Measurements from ENCODE around the gene ILRUN.
"Not testable (repeated sequence)": the region's sequence is repeated elsewhere in the genome, so short reads cannot be mapped to it uniquely, and the experiment has no call there.

Gene ILRUN

GRCh38 chr6:34696739-34697543 lies at the start of gene ILRUN:
TSS of gene ILRUN (minus strand) at chr6:34696767. CDS start at chr6:34696603, 164 bp downstream.
- H3K4me3 ChIP-seq (ENCODE audit: low read depth in 1 of 2, low read length in 2 of 2) = peak within 1 kb of the TSS; percentile 86 to 98
- H3K4me1 ChIP-seq (ENCODE audit: control insufficient read depth in 1 of 2, insufficient read depth in 2 of 2, low read length in 2 of 2) = peaks cover 8 to 24% of the 10 kb centered on the region in 2 donors
- peak within 1 kb of the TSS; percentile 89 for H3K27ac ChIP-seq (ENCODE audit: low read length)
- H3K36me3 ChIP-seq (ENCODE audit: control insufficient read depth in 1 of 2, insufficient read depth in 2 of 2, low read length in 2 of 2) = no peaks in the 10 kb centered on the region
- H3K9me3 ChIP-seq (ENCODE audit: control insufficient read depth in 1 of 2, low read length in 2 of 2) = no peaks in the 10 kb centered on the region
- no peaks in the 10 kb centered on the region for H3K27me3 ChIP-seq (ENCODE audit: low read depth, low read length)

GRCh38 chr6:34745277-34746103 lies 48.9 kb upstream of the ILRUN start:
- Histone ChIP-seq H3K36me3 (ENCODE audit: control insufficient read depth in 1 of 2, insufficient read depth in 2 of 2, low read length in 2 of 2) (no peaks in the 10 kb centered on the region), H3K27ac (ENCODE audit: low read length) (peak overlapping the region; percentile 58), H3K4me1 (ENCODE audit: control insufficient read depth in 1 of 2, insufficient read depth in 2 of 2, low read length in 2 of 2) (no peaks in the 10 kb centered on the region), H3K9me3 (ENCODE audit: control insufficient read depth in 1 of 2, low read length in 2 of 2) (no peaks in the 10 kb centered on the region), H3K4me3 (ENCODE audit: low read depth in 1 of 2, low read length in 2 of 2) (no peak overlapping the region), H3K27me3 (ENCODE audit: low read depth, low read length) (no peaks in the 10 kb centered on the region)

GRCh38 chr6:34744294-34744647 lies 47.7 kb upstream of the ILRUN start:
- H3K9me3 ChIP-seq (ENCODE audit: control insufficient read depth in 1 of 2, low read length in 2 of 2); H3K4me1 ChIP-seq (ENCODE audit: control insufficient read depth in 1 of 2, insufficient read depth in 2 of 2, low read length in 2 of 2); H3K27me3 ChIP-seq (ENCODE audit: low read depth, low read length); H3K27ac ChIP-seq (ENCODE audit: low read length); H3K36me3 ChIP-seq (ENCODE audit: control insufficient read depth in 1 of 2, insufficient read depth in 2 of 2, low read length in 2 of 2); H3K4me3 ChIP-seq (ENCODE audit: low read depth in 1 of 2, low read length in 2 of 2): not testable (repeated sequence)

GRCh38 chr6:34743625-34744293 lies 47.2 kb upstream of the ILRUN start:
- no peak overlapping the region for H3K27ac ChIP-seq (ENCODE audit: low read length)
- no peaks in the 10 kb centered on the region for H3K9me3 ChIP-seq (ENCODE audit: control insufficient read depth in 1 of 2, low read length in 2 of 2)
- H3K27me3 ChIP-seq (ENCODE audit: low read depth, low read length) = no peaks in the 10 kb centered on the region
- H3K4me3 ChIP-seq (ENCODE audit: low read depth in 1 of 2, low read length in 2 of 2) = no peak overlapping the region
- H3K36me3 ChIP-seq (ENCODE audit: control insufficient read depth in 1 of 2, insufficient read depth in 2 of 2, low read length in 2 of 2) = no peaks in the 10 kb centered on the region
- no peaks in the 10 kb centered on the region for H3K4me1 ChIP-seq (ENCODE audit: control insufficient read depth in 1 of 2, insufficient read depth in 2 of 2, low read length in 2 of 2)

- no peaks in the 10 kb centered on the region for H3K9me3 ChIP-seq (ENCODE audit: control insufficient read depth in 1 of 2, low read length in 2 of 2)
- no peak overlapping the region for H3K4me3 ChIP-seq (ENCODE audit: low read depth in 1 of 2, low read length in 2 of 2)
- H3K27ac ChIP-seq (ENCODE audit: low read length) = no peak overlapping the region
- H3K36me3 ChIP-seq (ENCODE audit: control insufficient read depth in 1 of 2, insufficient read depth in 2 of 2, low read length in 2 of 2) = no peaks in the 10 kb centered on the region
- no peaks in the 10 kb centered on the region for H3K4me1 ChIP-seq (ENCODE audit: control insufficient read depth in 1 of 2, insufficient read depth in 2 of 2, low read length in 2 of 2)
- H3K27me3 ChIP-seq (ENCODE audit: low read depth, low read length) = no peaks in the 10 kb centered on the region
These were observed 45.5 kb upstream of the ILRUN start for GRCh38 chr6:34742094-34742493.

GRCh38 chr6:34736823-34737222 lies 40.3 kb upstream of the ILRUN start:
- H3K36me3 ChIP-seq (ENCODE audit: control insufficient read depth in 1 of 2, insufficient read depth in 2 of 2, low read length in 2 of 2) = no peaks in the 10 kb centered on the region
- H3K27me3 ChIP-seq (ENCODE audit: low read depth, low read length) = no peaks in the 10 kb centered on the region
- no peaks in the 10 kb centered on the region for H3K9me3 ChIP-seq (ENCODE audit: control insufficient read depth in 1 of 2, low read length in 2 of 2)
- no peaks in the 10 kb centered on the region for H3K4me1 ChIP-seq (ENCODE audit: control insufficient read depth in 1 of 2, insufficient read depth in 2 of 2, low read length in 2 of 2)
- H3K4me3 ChIP-seq (ENCODE audit: low read depth in 1 of 2, low read length in 2 of 2) = no peak overlapping the region
- H3K27ac ChIP-seq (ENCODE audit: low read length) = no peak overlapping the region

- no peaks in the 10 kb centered on the region for H3K27me3 ChIP-seq (ENCODE audit: low read depth, low read length)
- H3K27ac ChIP-seq (ENCODE audit: low read length) = no peak overlapping the region
- H3K4me3 ChIP-seq (ENCODE audit: low read depth in 1 of 2, low read length in 2 of 2) = no peak overlapping the region
- no peaks in the 10 kb centered on the region for H3K36me3 ChIP-seq (ENCODE audit: control insufficient read depth in 1 of 2, insufficient read depth in 2 of 2, low read length in 2 of 2)
- no peaks in the 10 kb centered on the region for H3K4me1 ChIP-seq (ENCODE audit: control insufficient read depth in 1 of 2, insufficient read depth in 2 of 2, low read length in 2 of 2)
- H3K9me3 ChIP-seq (ENCODE audit: control insufficient read depth in 1 of 2, low read length in 2 of 2) = no peaks in the 10 kb centered on the region
These were observed 35.0 kb upstream of the ILRUN start for GRCh38 chr6:34731393-34732060.

- Histone ChIP-seq H3K4me1 (ENCODE audit: control insufficient read depth in 1 of 2, insufficient read depth in 2 of 2, low read length in 2 of 2) (no peaks in the 10 kb centered on the region), H3K36me3 (ENCODE audit: control insufficient read depth in 1 of 2, insufficient read depth in 2 of 2, low read length in 2 of 2) (no peaks in the 10 kb centered on the region), H3K9me3 (ENCODE audit: control insufficient read depth in 1 of 2, low read length in 2 of 2) (no peaks in the 10 kb centered on the region), H3K27ac (ENCODE audit: low read length) (no peak overlapping the region), H3K27me3 (ENCODE audit: low read depth, low read length) (no peaks in the 10 kb centered on the region), H3K4me3 (ENCODE audit: low read depth in 1 of 2, low read length in 2 of 2) (no peak overlapping the region)
These were observed 33.3 kb upstream of the ILRUN start for GRCh38 chr6:34729631-34730470.

GRCh38 chr6:34726055-34726454 lies 29.5 kb upstream of the ILRUN start:
- Histone ChIP-seq H3K27me3 (ENCODE audit: low read depth, low read length) (no peaks in the 10 kb centered on the region), H3K4me1 (ENCODE audit: control insufficient read depth in 1 of 2, insufficient read depth in 2 of 2, low read length in 2 of 2) (no peaks in the 10 kb centered on the region), H3K36me3 (ENCODE audit: control insufficient read depth in 1 of 2, insufficient read depth in 2 of 2, low read length in 2 of 2) (no peaks in the 10 kb centered on the region), H3K9me3 (ENCODE audit: control insufficient read depth in 1 of 2, low read length in 2 of 2) (no peaks in the 10 kb centered on the region), H3K4me3 (ENCODE audit: low read depth in 1 of 2, low read length in 2 of 2) (no peak overlapping the region), H3K27ac (ENCODE audit: low read length) (no peak overlapping the region)

- Histone ChIP-seq H3K27me3 (ENCODE audit: low read depth, low read length) (no peaks in the 10 kb centered on the region), H3K4me3 (ENCODE audit: low read depth in 1 of 2, low read length in 2 of 2) (no peak overlapping the region), H3K4me1 (ENCODE audit: control insufficient read depth in 1 of 2, insufficient read depth in 2 of 2, low read length in 2 of 2) (no peaks in the 10 kb centered on the region), H3K36me3 (ENCODE audit: control insufficient read depth in 1 of 2, insufficient read depth in 2 of 2, low read length in 2 of 2) (no peaks in the 10 kb centered on the region), H3K27ac (ENCODE audit: low read length) (no peak overlapping the region), H3K9me3 (ENCODE audit: control insufficient read depth in 1 of 2, low read length in 2 of 2) (no peaks in the 10 kb centered on the region)
These were observed 26.6 kb upstream of the ILRUN start for GRCh38 chr6:34723203-34723602.

All from muscle layer of duodenum (tissue), 2 donors.